ENCODE results near the gene KRTAP10-5. TPM values are rescaled to one million over a fixed set of nuclear protein-coding genes. Genes with fewer than 3 reads are reported as not detected.
A peak's percentile ranks its signal among the peaks of the same experiment; 100 is the strongest.

KRTAP10-5 gene
- total RNA-seq, 4 donors from 2014 or later, result not detected

GRCh38 chr21:44549525-44550211 lies 30.7 kb downstream of the KRTAP10-5 start:
- peaks cover 0 to 36% (median 0%) of the 10 kb centered on the region in 4 donors for H3K27me3 ChIP-seq
- H3K27ac ChIP-seq (replicated peaks in 1 of 4), result no peak overlapping the region
- no peaks in the 10 kb centered on the region for H3K36me3 ChIP-seq
- H3K4me1 ChIP-seq, result peaks cover 0 to 10% (median 9%) of the 10 kb centered on the region in 4 donors
- no peak for TF ChIP-seq EP300 (IDR thresholded peaks at IDR 0.05)
- H3K4me3 ChIP-seq, result no peak overlapping the region
- DNase-seq (ENCODE audit: extremely low spot score), result peak; percentile 57
- peaks cover 0 to 15% (median 4%) of the 10 kb centered on the region in 4 donors for H3K9me3 ChIP-seq
- WGBS, result 73% methylated on average over 19 of the region's 25 CpGs
- intact Hi-C loops (cut with DNase I), result no loop called here

GRCh38 chr21:44548922-44549321 lies 31.5 kb downstream of the KRTAP10-5 start:
- DNase-seq (ENCODE audit: extremely low spot score), result no peak
- Histone ChIP-seq H3K4me1 (peaks cover 0 to 10% (median 9%) of the 10 kb centered on the region in 4 donors), H3K27me3 (peaks cover 0 to 36% (median 0%) of the 10 kb centered on the region in 4 donors), H3K36me3 (no peaks in the 10 kb centered on the region), H3K27ac (replicated peaks in 1 of 4) (no peak overlapping the region), H3K4me3 (peak overlapping the region in 2 of 4 donors; percentile 12 to 15), H3K9me3 (peaks cover 0 to 11% (median 4%) of the 10 kb centered on the region in 4 donors)
- TF ChIP-seq EP300 (IDR thresholded peaks at IDR 0.05), result no peak
- TF ChIP-seq CTCF (IDR thresholded peaks at IDR 0.05), result no peak
- TF ChIP-seq POLR2A (IDR thresholded peaks at IDR 0.05; ENCODE audit: low read depth), result no peak
- TF ChIP-seq POLR2AphosphoS5 (IDR thresholded peaks at IDR 0.05), result no peak
- intact Hi-C loops (cut with DNase I), result no loop called here
- 24% methylated on average over 14 of the region's 14 CpGs for WGBS

GRCh38 chr21:44548381-44548780 lies 32.0 kb downstream of the KRTAP10-5 start:
- no peak overlapping the region for H3K27ac ChIP-seq (replicated peaks in 1 of 4)
- peaks cover 0 to 10% (median 9%) of the 10 kb centered on the region in 4 donors for H3K4me1 ChIP-seq
- H3K4me3 ChIP-seq, result peak overlapping the region in 2 of 4 donors; percentile 12 to 15
- WGBS, result 45% methylated on average over 13 of the region's 13 CpGs
- no peaks in the 10 kb centered on the region for H3K36me3 ChIP-seq
- intact Hi-C loops (cut with DNase I), result no loop called here
- H3K9me3 ChIP-seq, result peaks cover 0 to 12% (median 4%) of the 10 kb centered on the region in 4 donors
- TF ChIP-seq EP300 (IDR thresholded peaks at IDR 0.05) (no peak), CTCF (IDR thresholded peaks at IDR 0.05) (no peak), POLR2AphosphoS5 (IDR thresholded peaks at IDR 0.05) (no peak), POLR2A (IDR thresholded peaks at IDR 0.05; ENCODE audit: low read depth) (no peak)
- peaks cover 0 to 36% (median 0%) of the 10 kb centered on the region in 4 donors for H3K27me3 ChIP-seq
- peak; percentile 80 for DNase-seq (ENCODE audit: extremely low spot score)

GRCh38 chr21:44547656-44548331 lies 32.6 kb downstream of the KRTAP10-5 start:
- Histone ChIP-seq H3K36me3 (no peaks in the 10 kb centered on the region), H3K27ac (replicated peaks in 1 of 4) (no peak overlapping the region), H3K27me3 (peaks cover 0 to 36% (median 0%) of the 10 kb centered on the region in 4 donors), H3K9me3 (peaks cover 0 to 16% (median 4%) of the 10 kb centered on the region in 4 donors), H3K4me1 (peaks cover 0 to 10% (median 9%) of the 10 kb centered on the region in 4 donors), H3K4me3 (no peak overlapping the region)
- TF ChIP-seq CTCF (IDR thresholded peaks at IDR 0.05) (no peak), POLR2A (IDR thresholded peaks at IDR 0.05; ENCODE audit: low read depth) (no peak), EP300 (IDR thresholded peaks at IDR 0.05) (no peak), POLR2AphosphoS5 (IDR thresholded peaks at IDR 0.05) (no peak)
- intact Hi-C loops (cut with DNase I), result no loop called here
- peak; percentile 90 for DNase-seq (ENCODE audit: extremely low spot score)
- 60% methylated on average over 5 of the region's 5 CpGs for WGBS

GRCh38 chr21:44544566-44544965 lies 35.8 kb downstream of the KRTAP10-5 start:
- H3K36me3 ChIP-seq, result no peaks in the 10 kb centered on the region
- peak; percentile 78 for DNase-seq (ENCODE audit: extremely low spot score)
- intact Hi-C loops (cut with DNase I), result no loop called here
- peaks cover 0 to 21% (median 0%) of the 10 kb centered on the region in 4 donors for H3K27me3 ChIP-seq
- WGBS, result 80% methylated on average over 3 of the region's 3 CpGs
- H3K27ac ChIP-seq (replicated peaks in 1 of 4), result no peak overlapping the region
- no peak for TF ChIP-seq POLR2A (IDR thresholded peaks at IDR 0.05; ENCODE audit: low read depth)
- no peak for TF ChIP-seq CTCF (IDR thresholded peaks at IDR 0.05)
- no peak overlapping the region for H3K4me3 ChIP-seq
- peaks cover 0 to 10% (median 9%) of the 10 kb centered on the region in 4 donors for H3K4me1 ChIP-seq
- peaks cover 0 to 27% (median 8%) of the 10 kb centered on the region in 4 donors for H3K9me3 ChIP-seq
